HG03469 (cell line): ENCODE results near the gene SV2A.
A peak's percentile ranks its signal among the peaks of the same experiment; 100 is the strongest.
"Not testable (repeated sequence)": the region's sequence is repeated elsewhere in the genome, so short reads cannot be mapped to it uniquely, and the experiment has no call there.

Experiments used
- ATAC-seq: cut with Tn5 transposase; IDR thresholded peaks from one replicate; pipeline ENCODE4 v1.9.1; 2021; ENCODE audit warnings: mild to moderate bottlenecking, moderate library complexity, moderate number of reproducible peaks; ENCODE audit not compliant: unreplicated experiment

Gene SV2A

GRCh38 chr1:149887196-149887455 lies 30.5 kb downstream of the SV2A start:
- not testable (repeated sequence) for ATAC-seq

- peak; percentile 33 for ATAC-seq
These were observed 31.0 kb downstream of the SV2A start for GRCh38 chr1:149886396-149887195.

GRCh38 chr1:149886121-149886395 lies 31.6 kb downstream of the SV2A start:
- not testable (repeated sequence) for ATAC-seq

GRCh38 chr1:149885339-149886120 lies 32.1 kb downstream of the SV2A start:
- no peak for ATAC-seq

- no peak for ATAC-seq
These were observed 33.0 kb downstream of the SV2A start for GRCh38 chr1:149884433-149885338.

- no peak for ATAC-seq
These were observed 33.9 kb downstream of the SV2A start for GRCh38 chr1:149883598-149884247.

- no peak for ATAC-seq
These were observed 35.8 kb downstream of the SV2A start for GRCh38 chr1:149881876-149882275.

- ATAC-seq, result no peak
These were observed 38.1 kb downstream of the SV2A start for GRCh38 chr1:149879556-149879955.

- no peak for ATAC-seq
These were observed 40.3 kb downstream of the SV2A start for GRCh38 chr1:149877211-149877946.

GRCh38 chr1:149873060-149873459 lies 44.6 kb downstream of the SV2A start:
- ATAC-seq, result not testable (repeated sequence)

GRCh38 chr1:149866887-149867286 lies 50.8 kb downstream of the SV2A start:
- not testable (repeated sequence) for ATAC-seq

GRCh38 chr1:149861497-149862054 lies 56.1 kb downstream of the SV2A start:
- not testable (repeated sequence) for ATAC-seq

- ATAC-seq, result peak; percentile 43
These were observed 56.8 kb downstream of the SV2A start for GRCh38 chr1:149860684-149861496.

GRCh38 chr1:149860271-149860670 lies 57.4 kb downstream of the SV2A start:
- not testable (repeated sequence) for ATAC-seq
